Stimulated activated CD4-positive, alpha-beta T cell treated with anti-CD3 and anti-CD28 coated beads, Interleukin-15, amount 100 ng/mL, for 1 hour (primary cell): ENCODE data around the gene AIRE.
A peak's percentile ranks its signal among the peaks of the same experiment; 100 is the strongest.

ENCODE experiments used
- DNase-seq, 2 donors: peaks; one replicate each; pipeline ENCODE4 v3.0.0-alpha.2; 2020; ENCODE audit warnings: low read depth in 1 of 2, low spot score in 1 of 2

The AIRE gene

GRCh38 chr21:44303490-44303981 is 17.9 kb downstream of the AIRE start:
- DNase-seq: no peak

DNA sequence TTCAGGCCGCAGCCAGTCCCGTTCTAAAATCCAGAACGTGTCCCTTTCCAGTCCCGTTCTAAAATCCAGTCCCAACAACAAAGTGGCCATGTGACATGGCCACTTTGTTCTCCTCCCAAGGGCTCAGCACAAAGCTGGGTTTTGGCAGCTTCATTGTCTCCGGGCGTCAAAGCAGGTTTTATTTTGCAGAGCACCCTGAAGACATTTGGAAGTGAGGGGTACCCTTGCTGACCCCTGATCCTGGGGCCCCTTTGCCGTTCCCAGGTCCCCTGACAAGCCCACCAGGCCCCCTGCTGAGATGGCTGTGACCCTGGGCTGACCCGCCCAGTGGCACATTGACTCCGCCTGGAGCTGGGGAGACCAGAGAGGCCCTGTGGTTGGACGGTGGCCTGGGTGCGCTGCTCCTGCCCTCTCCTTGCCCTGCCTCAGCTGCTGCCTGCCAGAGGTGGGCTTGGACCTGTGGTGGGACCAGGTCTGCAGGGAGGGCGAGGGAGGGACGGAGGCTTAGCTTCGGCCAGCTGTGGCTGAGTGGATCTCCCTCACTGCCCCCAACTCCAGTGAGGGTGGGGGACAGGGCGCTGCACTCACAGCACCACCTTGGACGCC is 18.4 kb downstream of the AIRE start:
- no peak for DNase-seq

DNA sequence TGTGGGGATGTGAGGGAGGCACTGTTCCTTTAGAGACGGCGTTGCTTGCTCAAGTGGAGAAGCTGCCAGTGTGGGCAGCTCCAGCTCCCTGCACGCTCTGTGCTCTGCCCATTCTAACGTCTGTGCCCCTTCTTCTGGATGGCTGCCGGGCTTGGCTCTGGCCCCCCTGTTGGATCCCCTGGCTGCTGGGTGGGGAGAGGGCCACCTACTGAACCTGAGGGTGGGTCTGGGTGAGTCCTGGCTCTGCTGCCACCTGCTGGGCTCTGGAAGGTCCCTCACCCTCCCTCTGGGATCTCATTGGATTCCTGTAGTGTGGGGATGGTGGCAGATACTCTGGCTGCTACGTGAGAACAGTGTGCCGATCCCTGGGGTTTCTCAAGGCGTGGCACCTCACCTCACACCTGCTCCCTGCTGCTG is 19.2 kb downstream of the AIRE start:
- DNase-seq: peak in 1 of 2 donors; percentile 31

DNA sequence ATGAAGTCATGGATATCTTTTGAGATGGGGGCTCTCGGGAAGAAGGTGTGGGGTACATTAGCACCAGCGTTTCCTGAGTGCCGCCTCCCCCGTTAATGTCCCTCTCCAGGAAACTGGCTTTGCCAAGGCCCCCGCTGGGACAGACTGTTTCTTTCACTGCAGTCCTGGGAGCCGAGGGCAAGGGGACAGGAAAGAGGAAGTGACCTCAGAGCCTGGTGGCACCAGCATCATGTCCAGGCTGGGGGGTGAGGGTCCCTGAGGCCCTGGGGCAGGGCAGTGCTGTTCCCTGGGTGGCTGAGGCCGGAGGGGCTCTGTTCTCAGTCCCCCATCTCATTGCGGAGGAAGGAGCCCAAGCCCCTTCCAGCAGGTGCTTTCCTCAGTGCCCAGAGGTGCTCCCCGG is 20.0 kb downstream of the AIRE start:
- no peak for DNase-seq

- DNase-seq: no peak
Measured at GRCh38 chr21:44306936-44307704, 21.4 kb downstream of the AIRE start.

- DNase-seq: no peak
Measured at GRCh38 chr21:44310628-44311507, 25.2 kb downstream of the AIRE start.

DNA sequence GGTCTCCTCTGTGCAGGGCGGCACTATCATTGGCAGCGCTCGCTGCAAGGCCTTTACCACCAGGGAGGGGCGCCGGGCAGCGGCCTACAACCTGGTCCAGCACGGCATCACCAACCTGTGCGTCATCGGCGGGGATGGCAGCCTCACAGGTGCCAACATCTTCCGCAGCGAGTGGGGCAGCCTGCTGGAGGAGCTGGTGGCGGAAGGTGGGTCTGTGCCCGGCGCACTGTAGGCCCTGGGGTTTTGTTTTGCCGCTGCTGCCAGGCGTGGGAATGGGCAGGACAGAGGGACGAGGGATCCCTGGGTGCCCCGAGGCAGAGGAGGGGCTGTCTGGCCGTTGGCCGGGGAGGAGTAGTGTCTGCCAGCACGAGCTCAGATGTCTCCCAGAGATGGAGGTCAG is 26.4 kb downstream of the AIRE start:
- DNase-seq: no peak

- no peak for DNase-seq
Measured at GRCh38 chr21:44312716-44313115, 27.0 kb downstream of the AIRE start.

- no peak for DNase-seq
Measured at GRCh38 chr21:44313451-44313850, 27.8 kb downstream of the AIRE start.

DNA sequence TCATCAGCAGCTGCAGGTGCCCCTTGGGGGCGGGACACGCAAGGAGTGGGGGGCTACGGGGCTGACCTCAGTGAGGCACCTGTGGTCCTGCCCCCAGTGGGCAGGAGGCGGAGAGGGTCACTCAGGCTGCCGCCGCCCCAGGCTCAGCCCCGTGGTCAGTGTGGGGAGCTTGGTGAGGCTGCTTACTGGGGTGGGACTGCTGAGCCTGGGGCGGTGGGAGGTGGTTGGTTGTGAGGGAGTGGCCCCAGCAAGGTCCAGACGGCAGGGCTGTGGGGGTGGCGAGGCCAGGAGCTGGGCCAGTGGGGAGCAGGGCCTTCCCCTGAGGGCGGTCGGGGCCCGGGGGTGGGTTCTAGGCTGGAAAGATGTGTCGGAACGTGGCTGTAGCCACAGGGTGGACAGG is 28.5 kb downstream of the AIRE start:
- no peak for DNase-seq

DNA sequence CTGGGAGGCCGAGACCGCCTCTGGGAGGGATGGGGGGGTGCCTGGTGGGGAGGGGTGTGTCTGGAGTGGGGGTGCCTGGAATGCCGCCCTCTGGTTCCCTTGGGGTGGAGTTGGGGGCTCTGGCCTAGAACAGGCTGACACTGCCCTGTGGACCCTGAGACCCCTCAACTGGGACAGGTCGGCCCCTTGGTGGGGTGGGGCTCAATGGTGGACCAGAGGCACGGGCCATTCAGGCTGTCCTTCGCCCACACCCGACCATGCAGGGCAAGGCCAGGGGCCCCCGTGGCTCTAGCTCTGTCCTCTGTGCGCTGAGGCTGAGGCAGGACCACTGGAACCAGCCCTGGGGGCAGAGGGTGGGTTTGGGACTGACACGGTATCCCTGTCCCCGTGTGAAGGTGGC is 28.9 kb downstream of the AIRE start:
- no peak for DNase-seq

GRCh38 chr21:44315691-44316203 is 30.1 kb downstream of the AIRE start:
- DNase-seq: no peak

DNA sequence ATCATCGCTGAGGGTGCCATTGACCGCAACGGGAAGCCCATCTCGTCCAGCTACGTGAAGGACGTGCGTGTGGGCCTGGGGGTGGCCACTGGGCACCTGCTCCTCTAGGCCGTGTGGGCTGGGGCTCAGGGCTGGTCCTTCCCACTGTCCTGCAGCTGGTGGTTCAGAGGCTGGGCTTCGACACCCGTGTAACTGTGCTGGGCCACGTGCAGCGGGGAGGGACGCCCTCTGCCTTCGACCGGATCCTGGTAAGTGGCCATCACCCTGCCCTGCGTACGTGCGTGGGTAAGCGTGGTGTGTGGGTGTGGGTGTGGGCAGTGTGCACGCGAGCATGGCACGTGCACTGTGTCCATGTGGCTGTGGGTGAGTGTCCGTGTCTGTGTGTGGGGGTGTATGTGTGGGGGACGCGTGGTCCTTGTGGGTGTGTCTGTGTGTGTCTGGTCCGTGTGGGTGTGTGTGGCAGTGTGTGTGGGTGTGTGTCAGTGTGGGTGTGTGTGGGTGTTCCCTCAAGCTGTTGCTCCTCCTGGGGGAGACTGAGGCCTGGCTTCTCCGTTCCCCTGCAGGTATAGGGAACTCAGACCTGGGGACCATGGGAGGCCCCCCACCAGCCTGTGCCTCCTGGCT is 30.7 kb downstream of the AIRE start:
- no peak for DNase-seq

DNA sequence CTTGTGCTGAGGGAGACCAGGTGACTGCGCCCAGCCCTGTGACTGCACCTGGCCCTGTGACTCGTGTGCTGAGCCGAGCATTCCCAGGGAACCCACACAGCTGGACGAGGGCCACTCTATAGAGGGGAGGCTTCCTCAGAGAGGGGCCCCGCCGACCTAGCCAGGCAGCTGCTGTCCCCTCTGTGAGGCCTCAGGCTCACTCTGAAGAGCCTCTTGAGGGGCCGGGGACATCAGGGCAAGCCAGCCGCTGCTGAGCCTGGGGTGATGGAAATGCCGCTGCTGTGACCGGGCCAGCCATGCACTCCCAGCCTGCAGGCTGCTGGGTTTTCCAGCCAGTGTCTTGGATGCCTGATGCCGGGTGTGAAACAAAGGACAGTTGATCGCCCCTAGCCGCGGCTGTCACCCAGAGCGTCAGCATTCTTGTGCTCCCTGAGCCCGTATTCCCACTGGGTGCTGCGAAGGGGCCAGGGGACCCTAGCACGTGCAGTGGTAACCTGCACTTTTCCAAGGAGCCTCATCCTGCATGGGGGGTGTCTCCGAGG is 31.6 kb downstream of the AIRE start:
- DNase-seq: no peak

GRCh38 chr21:44317871-44318270 is 32.2 kb downstream of the AIRE start:
- DNase-seq: no peak

GRCh38 chr21:44318489-44319285 is 33.0 kb downstream of the AIRE start:
- DNase-seq: no peak

- DNase-seq: no peak
Measured at GRCh38 chr21:44319407-44320065, 33.9 kb downstream of the AIRE start.

DNA sequence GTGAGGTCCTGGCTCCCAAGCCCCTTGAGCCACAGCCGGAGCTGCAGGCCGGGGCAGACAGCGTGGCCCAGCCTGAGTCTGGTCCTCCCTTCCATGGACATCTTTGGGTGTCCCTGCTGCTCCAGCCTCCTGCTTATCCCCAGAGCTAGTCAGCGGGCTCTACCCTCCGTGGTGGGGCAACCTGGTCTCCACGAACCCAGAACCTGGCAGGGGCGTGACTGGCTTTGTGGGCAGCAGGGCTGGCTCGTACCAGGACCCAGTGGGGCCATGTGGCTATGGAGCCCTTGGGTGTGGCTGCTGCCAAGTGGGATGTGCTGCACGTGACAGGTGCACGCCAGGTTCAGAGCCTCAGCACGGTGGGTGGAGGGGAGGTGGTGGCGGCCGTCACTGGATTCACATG is 35.2 kb downstream of the AIRE start:
- no peak for DNase-seq

- DNase-seq: no peak
Measured at GRCh38 chr21:44321846-44322450, 36.3 kb downstream of the AIRE start.
